Measurements from ENCODE around the gene ZNF600.
"Not testable (repeated sequence)": the region's sequence is repeated elsewhere in the genome, so short reads cannot be mapped to it uniquely, and the experiment has no call there.

ZNF600 gene

DNA sequence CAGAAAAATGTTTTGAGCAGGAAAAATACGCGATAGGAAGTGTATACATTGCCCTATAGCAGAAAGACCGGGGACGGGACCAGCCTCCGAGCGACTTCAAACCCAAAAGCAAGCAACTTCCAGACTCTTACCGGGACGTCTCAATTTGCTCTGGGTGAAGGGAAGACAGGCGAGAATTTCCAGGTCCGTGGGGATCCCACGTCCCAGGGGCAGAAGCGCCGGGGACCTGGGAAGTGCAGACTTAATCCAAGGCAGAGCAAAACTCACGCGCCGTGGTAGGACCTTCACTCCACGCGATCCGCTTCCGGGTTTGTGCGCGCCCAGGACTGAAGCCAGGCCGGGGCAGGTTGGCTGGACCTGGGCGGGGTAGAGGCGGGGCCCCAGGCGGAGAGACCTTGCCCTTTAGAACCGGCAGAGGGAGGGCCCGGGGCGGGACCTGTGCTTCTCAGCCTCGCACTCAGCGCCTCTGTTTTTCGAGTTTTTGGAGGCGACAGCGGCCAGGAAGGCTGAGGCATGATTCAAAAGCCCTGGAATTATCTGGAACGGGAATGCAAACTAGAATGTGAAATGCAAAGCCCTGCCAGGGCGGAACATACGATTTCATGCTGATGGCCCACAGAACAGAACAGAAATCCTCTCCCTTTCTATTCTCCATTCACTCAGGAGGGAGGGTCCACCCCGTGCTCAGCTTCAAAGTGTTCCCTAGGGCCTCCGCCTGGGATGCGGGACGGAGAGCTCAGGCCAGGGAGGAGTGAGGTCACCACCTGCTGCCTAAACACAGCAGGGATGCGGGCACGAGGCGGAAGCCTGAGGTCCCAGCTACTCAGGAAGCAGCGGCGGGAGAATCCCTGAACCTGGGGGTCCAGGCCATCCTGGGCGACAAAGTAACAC is at the start of gene ZNF600:
Gene ZNF600 (minus strand): TSS at position 328 of the 891 bp plus-strand sequence. CDS start 7,903 bp downstream, outside the sequence.
- peak in 1 of 2 experiments; percentile 18 for DNase-seq

DNA sequence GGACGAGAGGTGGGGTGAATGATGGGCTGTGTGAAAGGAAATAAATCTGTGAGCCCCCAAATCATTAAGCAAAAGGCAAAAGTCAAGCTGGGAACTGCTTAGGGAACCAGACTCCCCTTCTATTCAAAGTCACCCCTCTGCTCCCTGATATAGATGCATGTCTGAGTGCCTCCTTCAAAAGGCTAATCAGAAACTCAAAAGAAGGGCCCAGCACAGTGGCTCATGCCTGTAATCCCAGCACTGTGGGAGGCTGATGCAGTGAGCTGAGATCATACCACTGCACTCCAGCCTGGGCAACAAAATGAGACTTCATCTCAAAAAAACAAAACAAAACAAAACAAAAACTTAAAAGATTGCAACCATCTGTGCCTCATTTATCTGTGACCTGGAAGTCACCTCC is 47.7 kb upstream of the ZNF600 start:
- not testable (repeated sequence) for DNase-seq

DNA sequence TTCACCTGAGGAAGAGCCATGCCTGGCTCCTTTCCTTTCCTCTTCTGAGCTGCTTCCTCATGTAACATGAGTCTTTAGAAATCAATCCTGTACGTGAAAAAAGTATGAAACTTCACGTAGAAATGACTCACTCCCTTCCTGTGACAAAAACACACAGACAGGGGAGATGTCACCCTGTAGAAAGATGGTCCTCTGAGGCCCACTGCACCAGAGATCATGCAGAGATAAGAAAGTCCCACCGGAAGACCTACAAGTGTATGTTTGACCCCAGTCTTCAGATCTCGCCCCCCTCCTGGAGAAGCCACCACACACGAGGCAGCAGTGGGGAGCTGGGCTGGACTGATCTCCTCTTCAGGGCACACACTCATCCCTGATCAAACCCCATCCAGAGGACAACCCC is 47.0 kb upstream of the ZNF600 start:
- DNase-seq, result not testable (repeated sequence)

DNA sequence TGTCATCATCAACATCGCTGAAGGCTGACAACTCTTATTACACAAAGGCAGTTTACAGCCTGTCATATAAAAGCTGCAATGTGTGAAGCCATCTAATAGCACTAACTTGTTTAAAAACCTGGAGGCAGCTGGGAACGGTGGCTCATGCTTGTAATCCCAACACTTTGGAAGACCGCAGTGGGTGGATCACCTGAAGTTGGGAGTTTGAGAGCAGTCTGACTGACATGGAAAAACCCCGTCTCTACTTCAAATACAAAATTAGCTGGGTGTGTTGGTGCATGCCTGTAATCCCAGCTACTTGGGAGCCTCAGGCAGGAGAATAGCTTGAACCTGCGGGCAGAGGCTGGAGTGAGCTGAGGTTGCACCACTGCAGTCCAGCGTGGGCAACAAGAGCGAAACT is 43.3 kb upstream of the ZNF600 start:
- not testable (repeated sequence) for DNase-seq

DNA sequence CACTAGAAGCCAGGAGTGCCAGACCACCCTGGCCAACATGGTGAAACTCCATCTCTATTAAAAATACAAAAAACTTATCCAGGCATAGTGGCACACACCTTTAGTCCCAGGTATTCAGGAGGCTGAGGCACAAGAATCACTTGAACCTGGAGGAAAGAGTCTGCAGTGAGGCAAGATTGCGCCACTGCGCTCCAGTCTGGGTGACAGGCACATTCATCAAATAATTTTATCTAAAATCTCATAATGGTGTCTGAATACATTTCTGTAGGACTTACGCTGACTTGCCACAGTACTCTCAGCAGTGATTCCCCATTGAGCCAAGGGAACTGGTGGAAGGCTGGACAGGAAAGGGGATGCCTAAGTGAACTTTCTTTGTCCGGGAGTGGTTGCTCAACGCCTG is 39.2 kb upstream of the ZNF600 start:
- no peak for DNase-seq

DNA sequence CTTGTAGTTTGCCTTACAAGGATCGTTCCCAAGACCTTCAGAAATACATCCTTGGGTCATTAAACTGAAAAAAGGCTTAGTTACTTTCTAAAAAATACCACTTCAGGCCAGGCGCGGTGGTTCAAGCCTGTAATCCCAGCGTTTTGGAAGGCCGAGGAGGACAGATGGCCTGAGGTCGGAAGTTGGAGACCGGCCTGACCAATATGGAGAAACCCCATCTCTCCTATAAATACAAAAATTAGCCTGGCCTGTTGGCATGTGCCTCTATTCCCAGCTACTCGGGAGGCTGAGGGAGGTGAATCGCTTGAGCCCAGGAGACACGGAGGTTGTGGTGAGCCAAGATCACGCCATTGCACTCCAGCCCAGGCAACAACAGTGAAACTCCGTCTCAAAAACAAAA is 37.1 kb upstream of the ZNF600 start:
- no peak for DNase-seq

DNA sequence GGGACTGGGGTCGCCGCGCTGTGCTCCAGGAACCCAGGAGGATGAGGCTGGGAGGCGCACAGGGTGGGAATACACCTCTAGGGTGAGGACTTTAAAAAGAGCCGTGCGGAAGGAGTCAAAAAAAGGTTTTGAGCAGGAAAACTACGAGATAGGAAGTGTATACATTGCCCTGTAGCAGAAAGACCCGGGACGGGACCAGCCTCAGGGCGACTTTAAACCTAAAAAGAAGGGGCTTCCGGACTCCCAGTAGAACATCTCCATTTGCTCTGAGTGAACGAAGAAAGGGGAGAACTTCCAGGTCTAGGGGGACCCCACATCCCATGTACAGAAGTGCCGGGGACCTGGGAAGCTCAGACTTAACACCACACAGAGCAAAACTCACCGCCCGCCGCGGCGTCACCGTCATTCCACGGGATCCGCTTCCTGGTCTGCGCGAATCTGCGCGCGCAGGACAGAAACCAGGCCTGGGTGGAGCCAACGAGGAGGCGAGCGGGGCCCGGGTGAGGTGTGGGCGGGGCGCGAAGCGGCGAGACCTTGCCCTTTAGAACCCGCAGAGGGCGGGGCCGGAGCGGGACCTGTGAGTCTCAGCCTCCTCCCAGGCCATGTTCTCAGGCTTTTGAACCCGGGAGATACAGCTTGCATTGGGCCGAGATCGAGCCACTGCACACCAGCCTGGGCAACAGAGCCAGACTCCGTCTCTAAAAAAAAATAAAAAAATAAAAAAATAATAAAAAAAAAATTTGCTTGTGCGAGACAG is 34.8 kb upstream of the ZNF600 start, which contains the start of gene ZNF28:
Gene ZNF28 (minus strand): TSS at position 430 of the 757 bp plus-strand sequence. CDS start 3,675 bp downstream, outside the sequence.
- peak in 1 of 2 experiments; percentile 34 for DNase-seq

DNA sequence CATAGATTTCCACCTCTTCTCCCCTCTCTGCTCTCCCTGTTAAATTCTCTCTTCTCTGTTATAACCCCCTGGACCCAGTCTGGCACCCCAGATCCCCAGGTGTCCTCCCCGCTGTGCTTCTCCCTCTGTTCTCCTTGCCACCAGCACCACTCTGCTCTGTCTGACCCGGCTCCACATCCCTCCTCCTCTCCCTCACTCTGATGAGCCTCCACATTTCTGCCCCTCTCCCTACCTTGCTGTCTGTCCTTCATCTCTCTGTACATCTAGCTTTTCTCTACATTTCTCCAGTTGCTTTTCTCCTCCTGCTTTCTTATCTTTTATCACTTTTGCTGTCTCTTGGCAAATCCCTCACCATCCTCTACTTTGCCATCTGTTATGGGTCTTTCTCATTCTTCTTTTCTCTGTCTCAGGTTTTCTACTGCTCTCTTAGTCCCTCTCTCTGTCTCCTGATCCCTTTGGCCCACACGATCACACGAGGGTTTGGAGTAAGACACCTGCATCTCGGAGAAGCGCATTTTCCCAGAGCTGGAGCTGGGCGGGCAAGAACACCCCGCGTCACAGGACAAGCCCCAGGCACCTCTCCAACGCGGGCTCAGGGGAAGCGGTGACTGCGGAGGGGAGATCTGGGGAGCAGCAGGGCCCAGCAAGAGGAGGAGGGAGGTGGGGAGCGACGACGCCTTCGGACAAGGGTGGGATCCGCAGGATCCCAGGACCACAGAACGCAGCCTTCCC is 34.0 kb upstream of the ZNF600 start:
- peak in 1 of 2 experiments; percentile 8 for DNase-seq

DNA sequence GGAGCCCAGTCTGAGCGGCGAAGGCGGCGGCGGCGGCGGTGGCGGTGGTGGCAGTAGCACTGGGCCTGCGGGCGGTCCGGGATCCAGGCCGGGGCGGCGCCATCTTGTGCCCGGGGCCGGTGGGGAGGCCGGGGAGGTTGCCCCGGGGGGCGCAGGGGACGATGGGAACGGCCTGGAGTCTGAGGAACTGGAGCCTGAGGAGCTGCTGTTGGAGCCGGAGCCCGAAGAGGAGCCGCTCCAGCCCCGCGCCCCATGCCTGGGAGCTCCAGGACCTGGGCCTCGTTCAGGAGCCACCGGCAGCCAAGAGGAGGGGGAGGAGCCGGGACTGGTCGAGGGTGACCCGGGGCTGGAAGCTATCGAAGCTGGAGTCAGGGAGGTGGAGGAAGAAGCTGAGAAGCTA is 23.2 kb upstream of the ZNF600 start:
- no peak for DNase-seq

DNA sequence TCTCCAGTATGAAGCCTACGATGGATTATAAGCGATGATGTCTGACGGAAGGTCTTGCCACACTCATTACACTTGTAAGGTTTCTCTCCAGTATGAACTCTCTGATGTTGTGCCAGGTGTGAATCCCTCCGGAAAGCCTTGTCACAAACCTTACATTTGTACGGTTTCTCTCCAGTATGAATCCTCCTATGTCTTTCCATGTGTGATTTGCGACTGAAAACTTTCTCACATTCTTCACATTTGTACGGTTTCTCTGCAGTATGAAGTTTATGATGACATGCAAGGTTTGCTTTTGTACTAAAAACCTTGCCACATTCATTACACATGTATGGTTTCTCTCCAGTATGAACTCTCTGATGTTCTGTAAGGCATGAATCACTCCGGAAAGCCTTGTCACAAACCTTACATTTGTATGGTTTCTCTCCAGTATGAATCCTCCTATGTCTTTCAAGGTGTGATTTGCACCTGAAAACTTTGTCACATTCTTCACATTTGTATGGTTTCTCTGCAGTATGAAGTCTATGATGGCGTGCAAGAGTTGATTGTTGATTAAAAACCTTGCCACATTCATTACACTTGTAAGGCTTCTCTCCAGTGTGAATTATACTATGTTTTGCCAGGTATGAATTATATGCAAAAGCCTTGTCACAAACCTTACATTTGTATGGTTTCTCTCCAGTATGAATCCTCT is 13.5 kb upstream of the ZNF600 start:
- DNase-seq, result not testable (repeated sequence)

DNA sequence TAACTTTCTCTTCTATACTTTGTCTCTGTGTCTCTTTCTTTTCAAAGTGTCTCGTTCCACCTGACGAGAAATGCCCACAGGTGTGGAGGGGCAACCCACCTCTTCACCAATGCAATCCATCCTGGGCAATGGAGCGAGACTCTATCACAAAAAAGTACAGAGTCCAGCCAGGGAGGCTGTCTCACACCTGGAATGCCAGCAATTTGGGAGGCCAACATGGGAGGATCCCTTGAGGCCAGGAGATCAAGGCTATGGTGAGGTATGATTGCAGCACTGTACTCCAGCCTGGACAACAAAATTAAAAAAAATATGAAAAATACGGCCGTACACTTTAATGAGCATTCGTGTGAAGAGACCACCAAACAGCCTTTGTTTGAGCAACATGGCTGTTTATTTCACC is 2.8 kb upstream of the ZNF600 start:
- DNase-seq, result no peak

DNA sequence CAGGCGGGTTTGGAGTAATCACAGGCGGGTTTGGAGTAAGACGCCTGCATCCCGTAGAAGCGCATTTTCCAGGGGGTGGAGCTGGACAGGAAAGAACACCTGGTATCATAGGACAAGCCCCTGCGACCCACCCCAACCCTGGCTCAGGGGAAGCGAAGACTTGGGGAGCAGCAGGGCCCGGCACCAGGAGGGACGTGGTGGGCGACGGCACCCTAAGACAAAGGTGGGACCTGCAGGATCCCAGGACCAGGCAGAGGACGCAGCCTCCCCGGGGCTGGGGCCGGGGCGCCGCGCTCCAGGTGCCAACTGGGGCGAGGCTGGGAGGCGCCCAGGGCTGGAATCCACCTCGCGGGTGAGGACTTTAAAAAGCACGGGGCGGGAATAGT is 520 bp downstream of the ZNF600 start:
- no peak for DNase-seq

DNA sequence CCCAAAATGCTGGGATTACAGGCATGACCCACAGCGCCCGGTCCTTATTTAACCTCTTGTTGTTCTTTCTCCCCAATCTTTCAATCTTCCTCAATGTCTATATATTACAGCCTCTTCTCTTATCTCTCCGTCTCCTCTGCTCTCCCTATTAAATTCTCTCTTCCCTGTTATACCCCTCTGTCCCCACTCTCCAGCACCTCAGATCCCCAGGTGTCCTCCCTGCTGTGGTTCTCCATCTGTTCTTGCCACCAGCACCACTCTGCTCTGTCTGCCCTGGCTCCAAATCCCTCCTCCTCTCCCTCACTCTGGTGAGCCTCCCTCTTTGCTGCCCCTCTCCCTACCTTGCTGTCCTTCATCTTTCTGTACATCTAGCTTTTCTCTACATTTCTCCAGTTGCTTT is 1.1 kb downstream of the ZNF600 start:
- DNase-seq, result no peak

DNA sequence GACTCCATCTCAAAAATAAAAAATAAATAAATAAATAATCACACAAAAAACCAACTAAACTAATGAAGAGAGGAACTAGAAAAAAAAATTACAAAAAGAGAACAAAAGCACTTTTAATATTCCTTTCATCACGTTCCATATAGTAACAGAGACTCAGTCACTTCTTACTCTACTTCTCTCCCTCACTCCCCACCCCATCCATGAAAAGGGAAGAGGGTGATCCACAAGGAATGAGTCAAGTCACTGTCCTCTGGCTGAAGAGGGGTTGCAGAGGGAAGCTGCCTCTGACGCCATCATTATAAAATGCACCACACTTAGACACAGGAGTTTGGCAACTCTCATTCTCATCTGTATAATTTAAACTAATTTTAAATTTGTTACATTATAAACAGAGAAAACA is 3.7 kb downstream of the ZNF600 start:
- DNase-seq, result not testable (repeated sequence)

DNA sequence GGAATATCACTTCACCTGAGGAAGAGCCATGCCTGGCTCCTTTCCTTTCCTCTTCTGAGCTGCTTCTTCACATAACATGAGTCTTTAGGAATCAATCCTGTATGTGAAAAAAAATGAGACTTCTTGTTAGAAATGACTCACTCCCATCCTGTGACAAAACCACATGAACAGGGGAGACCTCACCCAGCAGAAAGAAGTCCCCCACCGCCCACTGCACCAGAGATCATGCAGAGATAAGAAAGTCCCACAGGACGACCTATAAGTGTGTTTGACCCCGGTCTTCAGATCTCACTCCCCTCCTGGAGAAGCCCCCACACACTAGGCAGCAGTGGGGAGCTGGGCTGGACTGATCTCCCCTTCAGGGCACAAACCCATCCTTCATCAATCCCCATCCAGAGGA is 7.8 kb downstream of the ZNF600 start:
- no peak for DNase-seq

DNA sequence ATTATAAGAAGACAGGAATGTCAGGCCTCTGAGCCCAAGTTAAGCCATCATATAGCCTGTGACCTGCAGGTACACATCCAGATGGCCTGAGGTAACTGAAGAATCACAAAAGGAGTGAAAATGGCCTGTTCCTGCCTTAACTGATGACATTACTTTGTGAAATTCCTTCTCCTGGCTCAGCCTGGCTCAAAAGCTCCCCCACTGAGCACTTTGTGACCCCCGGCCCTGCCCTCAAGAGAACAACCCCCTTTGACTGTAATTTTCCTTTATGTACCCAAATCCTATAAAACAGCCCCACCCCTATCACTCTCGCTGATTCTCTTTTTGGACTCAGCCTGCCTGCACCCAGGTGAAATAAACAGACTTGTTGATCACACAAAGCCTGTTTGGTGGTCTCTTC is 30.1 kb downstream of the ZNF600 start:
- not testable (repeated sequence) for DNase-seq

DNA sequence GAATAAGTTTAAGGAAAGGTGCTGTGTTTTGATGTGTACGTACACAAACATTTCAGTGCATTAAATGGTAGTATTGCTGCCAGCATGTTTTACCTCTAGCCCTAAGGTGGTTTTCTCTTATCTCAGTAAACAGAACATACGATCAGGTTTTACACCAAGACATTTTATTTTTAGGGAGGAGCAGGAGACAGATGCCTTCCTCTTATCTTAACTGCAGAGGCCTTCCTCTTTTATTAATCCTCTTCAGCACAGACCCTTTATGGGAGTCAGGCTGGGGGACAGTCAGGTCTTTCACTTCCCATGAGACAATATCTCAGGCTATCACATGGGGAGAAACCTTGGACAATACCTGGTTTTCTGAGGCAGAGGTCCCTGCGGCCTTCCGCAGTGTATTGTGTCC is 36.8 kb downstream of the ZNF600 start:
- DNase-seq, result no peak

DNA sequence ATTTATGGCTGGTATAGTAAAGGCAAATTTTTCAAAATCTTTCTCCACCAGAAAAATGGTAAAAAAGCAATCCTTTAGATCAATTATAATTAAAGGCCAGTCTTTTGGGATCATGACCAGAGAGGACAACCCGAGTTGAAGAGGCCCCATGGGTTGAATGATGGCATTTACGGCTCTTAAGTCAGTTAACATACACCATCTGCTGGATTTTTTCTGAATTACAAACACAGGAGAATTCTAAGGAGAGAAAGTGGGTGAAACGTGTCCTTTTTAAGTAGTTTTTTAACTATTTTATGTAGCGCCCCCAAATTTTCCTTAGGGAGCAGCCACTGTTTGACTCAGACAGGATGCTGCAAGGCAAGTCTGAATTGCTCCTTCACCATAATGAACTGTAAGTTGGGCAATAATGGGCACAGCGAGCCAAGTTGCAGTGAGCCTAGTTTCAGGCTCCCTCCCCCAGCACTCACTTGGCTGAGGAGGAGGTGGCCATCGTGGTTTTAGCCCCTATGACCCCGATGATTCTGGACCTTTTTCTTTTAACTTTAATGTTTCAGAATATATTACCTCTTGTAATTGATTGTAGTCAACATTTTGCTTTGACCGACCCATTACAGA is 38.1 kb downstream of the ZNF600 start:
- peak in 1 of 2 experiments; percentile 25 for DNase-seq

DNA sequence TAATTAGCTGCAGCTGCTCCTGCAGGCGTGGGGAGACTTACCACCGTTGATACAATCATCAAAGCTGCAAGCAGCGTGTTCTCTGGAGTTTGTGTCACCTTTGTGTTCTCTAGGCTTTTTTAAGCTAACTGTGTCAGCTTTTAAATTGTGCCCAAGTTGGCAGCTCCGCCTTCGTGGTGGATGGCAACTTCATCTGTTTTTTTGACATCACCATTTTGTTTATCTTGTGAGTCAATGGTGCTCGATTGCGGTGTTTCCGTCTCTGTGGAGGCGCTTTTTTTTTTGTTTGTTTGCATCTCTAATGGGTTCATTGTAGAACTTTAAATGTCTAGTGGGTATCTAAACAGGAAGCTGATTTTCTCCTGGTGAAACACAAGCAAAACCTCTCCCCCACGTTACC is 40.7 kb downstream of the ZNF600 start:
- DNase-seq, result not testable (repeated sequence)

DNA sequence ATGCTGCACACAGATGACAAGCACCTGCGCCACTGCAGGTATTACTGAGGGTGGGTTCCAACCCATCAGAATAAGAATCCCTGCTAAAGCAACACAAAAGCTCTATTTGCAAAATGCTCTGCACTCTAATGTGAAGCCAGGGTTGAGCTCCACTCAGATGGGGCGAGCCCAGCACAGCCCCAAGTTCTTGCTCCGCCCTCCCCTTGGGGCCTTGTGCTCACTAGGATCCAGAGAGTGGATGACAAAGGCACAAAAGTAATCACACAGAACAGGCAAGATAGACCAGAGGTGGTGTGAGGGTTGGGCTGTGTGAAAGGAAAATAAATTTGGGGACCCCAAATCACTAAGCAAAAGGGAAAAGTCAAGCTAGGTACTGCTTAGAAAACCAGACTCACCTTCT is 43.5 kb downstream of the ZNF600 start:
- DNase-seq, result no peak

DNA sequence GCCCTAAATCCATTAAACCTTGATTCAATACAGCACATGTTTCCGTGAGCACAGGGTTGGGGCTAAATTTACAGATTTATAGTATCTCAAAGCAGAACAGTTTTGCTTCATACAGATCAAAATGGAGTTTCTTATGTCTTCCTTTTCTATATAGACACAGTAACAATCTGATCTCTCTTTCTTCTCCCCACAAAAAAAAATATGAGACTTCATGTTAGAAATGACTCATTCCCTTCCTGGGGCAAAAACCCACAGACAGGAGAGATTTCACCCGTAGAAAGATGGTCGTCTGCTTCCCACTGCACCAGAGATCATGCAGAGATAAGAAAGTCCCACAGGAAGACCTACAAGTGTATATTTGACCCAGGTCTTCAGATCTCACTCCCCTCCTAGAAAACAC is 44.1 kb downstream of the ZNF600 start:
- DNase-seq, result no peak

DNA sequence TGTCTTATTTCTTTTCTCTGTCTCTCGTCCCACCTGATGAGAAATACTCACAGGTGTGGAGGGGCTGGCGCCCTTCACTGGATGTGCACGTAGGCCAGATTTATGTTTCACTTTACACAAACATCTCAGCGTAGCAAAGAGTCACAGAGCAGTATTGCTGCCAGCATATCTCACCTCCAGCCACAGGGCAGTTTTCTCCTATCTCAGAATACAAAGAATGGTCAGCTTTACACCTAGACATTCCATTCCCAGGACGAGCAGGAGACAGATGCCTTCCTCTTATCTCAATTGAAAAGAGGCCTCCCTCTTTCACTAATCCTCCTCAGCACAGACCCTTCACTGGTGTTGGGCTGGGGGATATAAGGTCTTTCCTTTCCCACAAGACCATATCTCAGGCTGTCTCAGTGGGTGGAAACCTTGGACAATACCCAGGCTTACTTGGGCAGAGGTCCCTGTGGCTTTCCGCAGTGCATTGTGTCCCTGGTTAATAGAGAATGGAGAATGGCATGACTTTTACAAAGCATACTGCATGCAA is 44.6 kb downstream of the ZNF600 start:
- no peak for DNase-seq
